Activated T-cell treated with anti-CD3 and anti-CD28 coated beads for 1 hour (primary cell): Measurements from ENCODE around the gene CHMP5.

ENCODE experiments used
- DNase-seq: peaks from one replicate; pipeline ENCODE4 v3.0.0-alpha.2; 2020; ENCODE audit warnings: low read depth

Gene CHMP5

GRCh38 chr9:33244137-33244784 lies 20.6 kb upstream of the CHMP5 start:
- DNase-seq, result no peak

GRCh38 chr9:33245341-33245740 lies 19.5 kb upstream of the CHMP5 start:
- DNase-seq, result no peak

- DNase-seq, result no peak
Measured at GRCh38 chr9:33246269-33246860, 18.5 kb upstream of the CHMP5 start.

- DNase-seq, result no peak
Measured at GRCh38 chr9:33248606-33249005, 16.2 kb upstream of the CHMP5 start.

- DNase-seq, result no peak
Measured at GRCh38 chr9:33249087-33249658, 15.7 kb upstream of the CHMP5 start.

GRCh38 chr9:33249983-33250382 lies 14.9 kb upstream of the CHMP5 start:
- DNase-seq, result no peak

GRCh38 chr9:33250458-33250995 lies 14.3 kb upstream of the CHMP5 start:
- no peak for DNase-seq

- no peak for DNase-seq
Measured at GRCh38 chr9:33254211-33254610, 10.6 kb upstream of the CHMP5 start.

GRCh38 chr9:33255014-33255413 lies 9.8 kb upstream of the CHMP5 start:
- no peak for DNase-seq

- DNase-seq, result no peak
Measured at GRCh38 chr9:33255471-33255870, 9.4 kb upstream of the CHMP5 start.

GRCh38 chr9:33256236-33256635 lies 8.6 kb upstream of the CHMP5 start:
- DNase-seq, result no peak

GRCh38 chr9:33257276-33257675 lies 7.6 kb upstream of the CHMP5 start:
- no peak for DNase-seq

- no peak for DNase-seq
Measured at GRCh38 chr9:33260372-33260771, 4.5 kb upstream of the CHMP5 start.

- no peak for DNase-seq
Measured at GRCh38 chr9:33263131-33264002, 1.5 kb upstream of the CHMP5 start.

- peak; percentile 18 for DNase-seq
Measured at GRCh38 chr9:33264003-33264472, 811 bp upstream of the CHMP5 start.

GRCh38 chr9:33265211-33265865 lies 489 bp downstream of the CHMP5 start:
- DNase-seq, result no peak

GRCh38 chr9:33267151-33267767 lies 2.4 kb downstream of the CHMP5 start:
- DNase-seq, result no peak

- no peak for DNase-seq
Measured at GRCh38 chr9:33270146-33270545, 5.3 kb downstream of the CHMP5 start.

GRCh38 chr9:33272061-33272460 lies 7.2 kb downstream of the CHMP5 start:
- DNase-seq, result no peak

GRCh38 chr9:33273266-33273971 lies 8.6 kb downstream of the CHMP5 start:
- no peak for DNase-seq

- no peak for DNase-seq
Measured at GRCh38 chr9:33273972-33274328, 9.1 kb downstream of the CHMP5 start.
